GM18499 (cell line): ENCODE data around the gene SPATA7.

Experiments used
- ATAC-seq: cut with Tn5 transposase; IDR thresholded peaks from one replicate; pipeline ENCODE4 v1.9.1; 2021; ENCODE audit warnings: moderate number of reproducible peaks; ENCODE audit not compliant: insufficient read depth, unreplicated experiment

Gene SPATA7

DNA sequence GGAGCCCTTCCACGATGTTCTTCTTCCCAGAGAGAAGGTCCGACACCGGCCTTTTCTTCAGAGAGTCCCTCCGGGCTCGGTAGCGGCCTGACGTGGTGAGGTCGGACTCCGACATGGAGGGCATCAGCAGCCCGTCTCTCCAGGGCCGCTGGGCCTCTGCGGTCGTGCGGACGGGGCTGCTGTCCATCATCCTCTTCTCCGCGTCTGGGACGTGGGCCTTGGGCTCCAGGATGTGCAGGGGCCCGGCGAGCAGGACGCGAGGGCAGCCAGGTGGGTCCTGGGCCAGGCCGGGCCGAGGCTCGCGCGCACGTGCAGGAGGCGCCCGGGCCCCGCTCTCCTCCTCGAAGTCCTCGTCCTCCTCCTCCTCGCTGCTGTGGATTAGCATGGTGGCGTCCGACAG lies 93.5 kb downstream of the SPATA7 start:
- no peak for ATAC-seq

DNA sequence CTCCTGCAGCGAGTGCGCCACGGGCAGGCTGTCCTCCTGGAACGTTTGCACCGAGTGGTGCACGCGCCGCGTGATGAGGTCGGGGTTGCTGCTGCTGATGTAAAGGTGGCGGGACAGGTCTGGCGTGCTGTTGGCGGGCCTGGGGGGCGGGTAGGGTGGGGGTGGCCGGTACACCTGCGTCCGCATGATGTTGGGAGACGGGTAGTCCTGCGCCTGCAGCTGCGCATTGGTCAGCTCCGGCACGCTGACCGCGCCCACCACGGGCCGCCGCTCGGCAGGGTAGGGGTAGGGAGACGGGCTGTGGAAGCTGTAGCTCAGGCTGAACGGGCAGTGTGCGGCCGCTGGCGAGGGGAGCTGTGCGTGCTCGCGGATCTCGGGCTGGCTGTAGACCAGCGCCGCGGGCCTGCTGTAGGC lies 94.1 kb downstream of the SPATA7 start:
- no peak for ATAC-seq

DNA sequence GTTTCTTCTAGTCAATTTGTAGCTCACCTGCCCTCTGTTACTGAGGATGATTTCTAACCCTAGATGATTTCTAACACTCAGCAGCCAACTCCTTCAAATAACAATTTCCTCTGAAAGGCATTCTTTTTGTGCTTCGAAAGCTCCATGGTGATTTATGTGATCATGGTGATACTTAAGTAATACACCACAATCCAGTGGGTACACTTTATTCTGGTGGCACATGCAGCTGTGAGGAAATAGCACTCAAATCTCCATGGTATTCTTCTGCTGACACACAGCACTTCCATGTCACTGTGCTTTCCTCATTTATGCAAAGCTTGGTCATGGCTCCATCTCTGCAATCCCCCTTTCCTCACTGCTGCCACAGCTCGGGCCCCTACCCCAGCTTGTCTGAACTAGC lies 95.6 kb downstream of the SPATA7 start:
- no peak for ATAC-seq

DNA sequence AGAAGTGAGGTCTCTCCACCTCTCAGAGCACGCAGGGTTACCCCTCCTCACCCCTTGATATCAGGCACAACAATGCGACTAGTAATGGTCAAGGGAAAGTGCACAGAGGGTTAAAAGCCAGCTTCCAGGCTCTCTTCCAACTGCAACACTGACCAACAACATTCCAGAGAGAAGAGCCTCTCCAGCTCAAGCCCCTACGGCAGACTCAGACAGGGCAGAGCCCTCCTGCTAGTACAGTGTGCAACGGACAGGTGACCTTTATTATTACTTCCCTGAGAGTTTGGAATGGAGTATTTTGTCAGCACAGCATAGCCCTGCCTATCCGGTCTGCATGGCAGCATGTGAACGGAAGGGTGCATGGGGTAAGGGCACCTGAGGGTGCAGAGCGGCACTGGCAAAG lies 96.3 kb downstream of the SPATA7 start:
- no peak for ATAC-seq

DNA sequence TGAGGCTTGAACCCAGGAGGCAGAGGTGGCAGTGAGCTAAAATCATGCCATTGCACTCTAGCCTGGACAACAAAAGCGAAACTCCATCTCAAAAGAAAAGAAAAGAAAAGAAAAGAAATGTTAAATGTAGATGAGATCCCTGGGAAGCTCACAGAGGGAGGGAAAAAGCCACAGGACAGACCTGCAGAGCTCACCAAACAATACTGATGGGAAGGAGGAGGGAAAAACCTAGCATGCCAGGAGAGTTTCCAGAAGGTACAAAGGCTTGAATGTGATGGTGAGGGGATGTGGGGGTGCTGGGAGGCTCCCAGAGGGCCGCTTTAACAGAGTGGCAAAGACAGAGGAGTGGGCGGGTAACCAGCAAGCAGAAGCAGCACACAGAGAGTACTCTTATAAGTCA lies 97.1 kb downstream of the SPATA7 start:
- ATAC-seq: no peak
